ENCODE measurements around the gene NUDCD3.

- TF ChIP-seq CTCF (IDR thresholded peaks at IDR 0.05; ENCODE audit: insufficient read depth, low read depth, low read length) (no peak), EZH2 (IDR thresholded peaks at IDR 0.05; ENCODE audit: insufficient read depth, low read length) (no peak)
Measured at GRCh38 chr7:44490351-44491200, at the start of gene NUDCD3.
